DND-41 (cell line): ENCODE results near the gene CTSO.

Experiments
- ATAC-seq: fragments of 200-7000 bp; cut with Tn5 transposase; 3 replicates; pipeline ENCODE4 v1.9.1; 2021; ENCODE audit warnings: low read depth; ENCODE audit not compliant: insufficient read depth
- DNase-seq: peaks from one replicate; pipeline ENCODE4 v3.0.0-alpha.2; 2020
- H2AFZ ChIP-seq: 2 replicates; pipeline ENCODE4 v1.6.0; 2012; ENCODE audit warnings: low read depth, low read length
- H3K27ac ChIP-seq: 2 replicates; pipeline ENCODE4 v1.5.1; 2012; ENCODE audit warnings: low read length, inconsistent platforms
- H3K27me3 ChIP-seq: fragments of 200-600 bp; sonication (generic); 2 replicates; pipeline ENCODE4 v1.6.0; 2012; ENCODE audit warnings: low read length, mild to moderate bottlenecking, inconsistent platforms; ENCODE audit not compliant: insufficient read depth, poor library complexity
- H3K36me3 ChIP-seq: 2 replicates; pipeline ENCODE4 v1.5.1; 2012; ENCODE audit warnings: low read length, inconsistent platforms; ENCODE audit not compliant: insufficient read depth
- H3K4me1 ChIP-seq: 2 replicates; pipeline ENCODE4 v1.5.1; 2012; ENCODE audit warnings: mild to moderate bottlenecking, low read length; ENCODE audit not compliant: insufficient read depth
- H3K4me2 ChIP-seq: 2 replicates; pipeline ENCODE4 v1.6.0; 2012; ENCODE audit warnings: mild to moderate bottlenecking, moderate library complexity, low read length, inconsistent platforms; ENCODE audit not compliant: insufficient read depth
- H3K4me3 ChIP-seq, 2 experiments: fragments of 200-600 bp in 1 of 2; shearing (Covaris generic) in 1 of 2; 2 replicates each; pipeline ENCODE4 v1.5.1; 2012 to 2016; ENCODE audit warnings: inconsistent platforms in 2 of 2, low read length in 2 of 2, mild to moderate bottlenecking in 2 of 2, low read depth in 1 of 2, moderate library complexity in 1 of 2
- H3K79me2 ChIP-seq: 2 replicates; pipeline ENCODE4 v1.6.0; 2012; ENCODE audit warnings: low read length, inconsistent platforms; ENCODE audit not compliant: insufficient read depth
- H3K9ac ChIP-seq: 2 replicates; pipeline ENCODE4 v1.6.0; 2012; ENCODE audit warnings: low read depth, mild to moderate bottlenecking, inconsistent platforms, low read length, moderate library complexity
- H3K9me3 ChIP-seq: 2 replicates; pipeline ENCODE4 v1.5.1; 2012; ENCODE audit warnings: low read length, moderate library complexity, mild to moderate bottlenecking, inconsistent platforms; ENCODE audit not compliant: insufficient read depth, severe bottlenecking
- H4K20me1 ChIP-seq: 2 replicates; pipeline ENCODE4 v1.6.0; 2012; ENCODE audit warnings: low read length; ENCODE audit not compliant: insufficient read depth
- EZH2 ChIP-seq: IDR thresholded peaks from 3 replicates; pipeline ENCODE4 v1.6.1; 2012; ENCODE audit warnings: borderline replicate concordance, low read depth, mild to moderate bottlenecking, moderate library complexity, low read length, inconsistent platforms; ENCODE audit not compliant: severe bottlenecking
- TF ChIP-seq, protein P1 (sequence below): IDR thresholded peaks from 2 replicates; pipeline ENCODE4 v1.5.1; 2012; ENCODE audit warnings: borderline replicate concordance, low read length, moderate library complexity, mild to moderate bottlenecking; ENCODE audit not compliant: poor library complexity, severe bottlenecking; ENCODE audit errors: extremely low read depth

Gene CTSO

GRCh38 chr4:155914782-155915181, 38.9 kb downstream of the CTSO start:
- no peaks in the 10 kb centered on the region for H3K79me2 ChIP-seq
- no peak overlapping the region for H3K4me2 ChIP-seq
- H3K9me3 ChIP-seq: no peaks in the 10 kb centered on the region
- TF ChIP-seq, protein P1, sequence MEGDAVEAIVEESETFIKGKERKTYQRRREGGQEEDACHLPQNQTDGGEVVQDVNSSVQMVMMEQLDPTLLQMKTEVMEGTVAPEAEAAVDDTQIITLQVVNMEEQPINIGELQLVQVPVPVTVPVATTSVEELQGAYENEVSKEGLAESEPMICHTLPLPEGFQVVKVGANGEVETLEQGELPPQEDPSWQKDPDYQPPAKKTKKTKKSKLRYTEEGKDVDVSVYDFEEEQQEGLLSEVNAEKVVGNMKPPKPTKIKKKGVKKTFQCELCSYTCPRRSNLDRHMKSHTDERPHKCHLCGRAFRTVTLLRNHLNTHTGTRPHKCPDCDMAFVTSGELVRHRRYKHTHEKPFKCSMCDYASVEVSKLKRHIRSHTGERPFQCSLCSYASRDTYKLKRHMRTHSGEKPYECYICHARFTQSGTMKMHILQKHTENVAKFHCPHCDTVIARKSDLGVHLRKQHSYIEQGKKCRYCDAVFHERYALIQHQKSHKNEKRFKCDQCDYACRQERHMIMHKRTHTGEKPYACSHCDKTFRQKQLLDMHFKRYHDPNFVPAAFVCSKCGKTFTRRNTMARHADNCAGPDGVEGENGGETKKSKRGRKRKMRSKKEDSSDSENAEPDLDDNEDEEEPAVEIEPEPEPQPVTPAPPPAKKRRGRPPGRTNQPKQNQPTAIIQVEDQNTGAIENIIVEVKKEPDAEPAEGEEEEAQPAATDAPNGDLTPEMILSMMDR: no peak
- TF ChIP-seq EZH2: no peak
- H3K27me3 ChIP-seq: no peaks in the 10 kb centered on the region
- DNase-seq (no peak), ATAC-seq (no peak)
- no peak overlapping the region for H3K27ac ChIP-seq
- H3K9ac ChIP-seq: no peak overlapping the region
- no peaks in the 10 kb centered on the region for H3K36me3 ChIP-seq
- no peaks in the 10 kb centered on the region for H3K4me1 ChIP-seq
- H3K4me3 ChIP-seq: no peak overlapping the region
- H2AFZ ChIP-seq: no peak overlapping the region
- H4K20me1 ChIP-seq: no peaks in the 10 kb centered on the region

- H3K27ac ChIP-seq: no peak overlapping the region
Observed at GRCh38 chr4:155911905-155912304, 41.8 kb downstream of the CTSO start.

GRCh38 chr4:155909615-155910226, 43.9 kb downstream of the CTSO start:
- Histone ChIP-seq H3K9me3 (no peaks in the 10 kb centered on the region), H2AFZ (no peak overlapping the region), H3K4me3 (no peak overlapping the region), H3K36me3 (no peaks in the 10 kb centered on the region), H3K9ac (no peak overlapping the region), H3K27ac (no peak overlapping the region), H3K4me1 (no peaks in the 10 kb centered on the region), H3K4me2 (no peak overlapping the region), H3K27me3 (no peaks in the 10 kb centered on the region), H3K79me2 (no peaks in the 10 kb centered on the region), H4K20me1 (no peaks in the 10 kb centered on the region)
- TF ChIP-seq, protein P1: no peak
- TF ChIP-seq EZH2: no peak
- ATAC-seq: no peak
- no peak for DNase-seq

More at GRCh38 chr4:155911905-155912304, 41.8 kb downstream of the CTSO start:
- H3K4me3 ChIP-seq: no peak overlapping the region
- H3K9me3 ChIP-seq: no peaks in the 10 kb centered on the region
- ATAC-seq (no peak), DNase-seq (no peak)
- no peak overlapping the region for H2AFZ ChIP-seq
- no peaks in the 10 kb centered on the region for H4K20me1 ChIP-seq
- H3K36me3 ChIP-seq: no peaks in the 10 kb centered on the region
- H3K9ac ChIP-seq: no peak overlapping the region
- no peak overlapping the region for H3K4me2 ChIP-seq
- no peaks in the 10 kb centered on the region for H3K27me3 ChIP-seq
- no peak for TF ChIP-seq EZH2
- TF ChIP-seq, protein P1: no peak
- no peaks in the 10 kb centered on the region for H3K79me2 ChIP-seq
- no peaks in the 10 kb centered on the region for H3K4me1 ChIP-seq
